GM18505 (cell line): ENCODE results near the gene MTMR3.

Source experiments
- ATAC-seq: cut with Tn5 transposase; IDR thresholded peaks from one replicate; pipeline ENCODE4 v1.9.1; 2021; ENCODE audit not compliant: unreplicated experiment
- POLR2A ChIP-seq: IDR thresholded peaks from 4 replicates; pipeline ENCODE4 v1.6.1; 2011; ENCODE audit warnings: borderline replicate concordance; ENCODE audit not compliant: insufficient read depth, insufficient read length; ENCODE audit errors: extremely low read depth

Gene MTMR3

GRCh38 chr22:29885610-29886009 lies 2.6 kb downstream of the MTMR3 start:
- no peak for ATAC-seq
- TF ChIP-seq POLR2A = no peak

DNA sequence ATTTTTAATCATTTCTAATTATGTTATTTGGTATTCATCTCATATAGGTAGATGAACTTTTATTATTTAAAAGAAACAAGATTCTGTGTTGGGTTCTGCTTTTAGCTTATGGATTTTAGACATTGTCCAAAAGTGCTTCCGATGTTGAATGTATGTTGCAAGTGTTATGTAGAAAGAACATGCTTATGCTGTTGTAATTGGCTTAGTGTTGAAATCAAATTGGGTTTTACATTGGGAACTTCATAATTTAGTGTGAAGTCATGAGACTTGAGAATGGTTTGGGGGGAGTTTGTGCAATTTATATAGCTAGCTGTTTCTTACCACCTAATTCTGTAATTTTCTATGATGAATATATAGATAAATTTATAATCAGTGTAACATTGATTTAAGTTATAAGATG lies 3.6 kb downstream of the MTMR3 start:
- no peak for ATAC-seq
- no peak for TF ChIP-seq POLR2A

DNA sequence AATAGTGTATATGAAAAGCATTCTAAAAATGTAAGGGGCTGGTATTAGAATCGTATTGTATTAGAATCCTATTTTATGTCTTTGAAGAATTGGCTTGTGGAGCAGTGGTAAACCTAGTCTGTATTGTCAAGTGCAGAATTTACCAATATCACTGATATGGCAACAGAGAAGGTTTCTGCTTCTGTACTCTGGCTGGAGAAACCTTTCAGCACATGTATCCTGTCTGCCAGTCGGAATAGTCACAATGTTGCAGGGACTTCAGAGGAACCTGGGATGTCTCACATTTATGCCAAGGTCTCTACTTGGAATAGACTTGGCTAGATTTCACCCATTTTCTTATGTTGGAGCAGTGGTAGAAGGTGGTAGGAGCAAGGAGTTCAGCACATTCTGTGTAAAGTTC lies 4.4 kb downstream of the MTMR3 start:
- no peak for ATAC-seq
- TF ChIP-seq POLR2A = no peak

DNA sequence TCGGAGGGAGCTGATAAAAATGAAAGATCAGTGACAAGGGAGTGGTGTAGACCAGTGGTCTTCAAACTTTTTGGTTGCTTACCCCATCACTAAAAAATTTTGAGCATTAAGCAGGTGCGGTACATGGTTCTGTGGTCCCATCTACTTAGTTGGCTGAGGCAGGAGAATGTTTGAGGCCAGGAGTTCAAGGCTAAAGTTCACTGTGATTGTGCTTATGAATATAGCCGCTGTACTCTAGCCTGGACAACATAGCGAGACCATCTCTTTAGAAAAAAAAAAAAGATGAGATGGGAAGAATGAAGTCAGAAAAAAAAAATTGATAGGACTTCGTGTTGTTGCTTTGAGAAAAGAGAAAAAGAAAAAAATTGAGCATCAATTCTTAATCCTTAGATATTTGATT lies 7.8 kb downstream of the MTMR3 start:
- no peak for TF ChIP-seq POLR2A
- ATAC-seq = no peak

- ATAC-seq = no peak
- TF ChIP-seq POLR2A = no peak
Observed at GRCh38 chr22:29892315-29893156, 9.6 kb downstream of the MTMR3 start.

DNA sequence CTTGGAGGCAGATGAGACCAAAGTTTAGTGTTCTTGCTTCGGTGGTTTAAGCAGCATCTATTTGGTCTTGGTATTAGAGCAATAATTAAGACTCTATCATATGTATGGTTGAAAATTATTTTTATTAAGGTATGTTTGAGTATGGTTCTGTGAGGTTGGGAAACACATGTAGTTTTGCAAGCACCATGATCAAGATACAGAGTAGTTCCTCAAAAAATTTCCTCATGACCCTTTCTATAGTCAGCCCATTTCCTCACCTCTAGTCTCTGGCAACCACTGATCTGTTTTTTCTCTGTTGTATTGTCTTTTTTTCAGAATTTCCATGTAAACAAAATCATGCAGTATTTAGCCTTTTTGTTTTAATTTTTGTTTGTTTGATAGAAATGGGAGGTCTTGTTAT lies 18.4 kb downstream of the MTMR3 start:
- TF ChIP-seq POLR2A = no peak
- no peak for ATAC-seq

DNA sequence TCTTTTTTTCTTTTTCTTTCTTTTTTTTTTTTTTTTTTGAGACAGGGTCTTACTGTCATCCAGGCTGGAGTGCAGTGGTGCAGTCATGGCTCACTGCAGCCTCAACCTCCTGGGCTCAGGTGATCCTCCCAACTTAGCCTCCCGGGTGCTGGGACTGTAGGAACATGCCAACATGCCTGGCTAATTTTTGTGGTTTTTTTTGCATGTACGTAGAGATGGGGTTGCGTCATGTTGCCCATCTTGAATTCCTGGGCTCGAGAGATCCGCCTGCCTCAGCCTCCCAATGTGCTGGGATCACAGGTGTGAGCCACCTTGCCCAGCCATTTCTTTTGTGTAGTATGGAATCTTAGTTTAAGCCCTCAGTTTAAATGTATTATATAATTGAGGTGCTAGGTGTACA lies 20.4 kb downstream of the MTMR3 start:
- ATAC-seq = no peak
- TF ChIP-seq POLR2A = no peak

DNA sequence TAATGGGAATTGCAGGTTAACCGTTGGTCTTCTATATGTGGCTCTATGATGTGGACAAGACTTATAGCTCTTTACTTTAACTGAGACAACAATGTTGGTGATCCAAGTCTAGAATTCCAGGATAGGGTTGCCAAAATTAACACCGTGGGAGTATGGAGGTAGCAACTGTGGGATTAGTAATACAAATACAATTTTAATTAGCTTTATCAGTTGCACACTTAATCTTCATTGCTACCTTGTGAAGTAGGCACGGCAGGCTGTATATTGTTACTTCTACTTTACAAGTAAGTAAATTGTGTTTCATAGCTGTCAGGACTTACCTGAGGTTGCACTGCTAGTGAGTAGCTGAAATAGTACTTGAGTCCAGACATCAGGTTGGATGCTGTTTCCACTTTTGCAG lies 21.0 kb downstream of the MTMR3 start:
- TF ChIP-seq POLR2A = no peak
- ATAC-seq = no peak

DNA sequence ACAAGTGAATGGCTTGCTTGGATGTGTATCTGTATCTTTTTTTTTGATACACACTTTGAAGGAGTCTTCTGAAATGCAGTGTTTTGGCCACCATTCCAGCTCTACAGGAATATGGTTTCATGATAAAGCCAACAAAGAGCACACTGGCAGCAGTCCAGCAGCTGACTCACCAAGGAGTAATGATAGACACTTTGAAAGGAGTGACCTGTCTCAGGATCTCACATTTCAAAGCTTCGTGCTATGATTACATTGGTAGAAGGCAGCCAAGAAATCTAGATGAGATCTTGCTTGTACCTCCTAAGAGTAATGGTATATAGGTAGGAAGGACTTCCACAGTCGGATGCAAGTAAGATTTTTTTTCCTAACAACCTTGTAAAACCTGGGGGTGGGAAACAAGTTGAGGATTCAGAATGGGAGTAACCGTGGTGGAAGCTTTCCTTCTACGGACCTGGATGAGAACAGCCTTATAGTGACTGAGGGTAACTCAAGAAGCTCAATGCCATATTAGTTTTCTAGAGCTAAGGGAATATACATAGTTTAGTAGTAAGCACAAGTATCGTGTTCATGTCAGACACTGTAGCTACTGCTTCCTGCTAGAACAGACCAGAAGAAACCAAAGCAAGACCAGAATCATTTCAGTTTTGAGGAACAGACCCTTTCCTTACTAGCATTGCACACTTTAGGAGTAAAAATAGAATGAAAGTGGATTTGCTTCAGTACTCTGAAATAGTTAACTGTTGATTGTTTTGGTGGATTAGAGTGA lies 25.0 kb downstream of the MTMR3 start:
- TF ChIP-seq POLR2A = no peak
- no peak for ATAC-seq

DNA sequence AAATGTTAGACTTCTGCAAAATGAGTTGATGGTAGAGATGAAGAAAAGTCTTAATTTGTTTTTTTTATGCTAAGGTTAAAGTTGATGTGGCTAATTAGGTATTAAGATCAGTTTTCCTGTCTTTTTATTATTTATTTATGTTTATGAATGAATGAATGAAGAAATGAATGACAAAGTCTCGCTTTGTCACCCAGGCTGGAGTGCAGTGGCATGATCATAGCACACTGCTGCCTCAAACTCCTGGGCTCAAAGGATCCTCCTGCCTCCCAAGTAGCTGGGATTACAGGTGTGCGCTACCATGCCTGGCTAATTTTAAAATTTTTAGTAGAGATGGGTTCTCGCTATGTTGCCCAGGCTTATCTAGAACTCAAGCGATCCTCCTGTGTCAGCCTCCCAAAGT lies 29.2 kb downstream of the MTMR3 start:
- TF ChIP-seq POLR2A = no peak
- no peak for ATAC-seq

GRCh38 chr22:29912605-29913398 lies 29.8 kb downstream of the MTMR3 start:
- no peak for TF ChIP-seq POLR2A
- no peak for ATAC-seq

- no peak for ATAC-seq
- no peak for TF ChIP-seq POLR2A
Observed at GRCh38 chr22:29914165-29914564, 31.2 kb downstream of the MTMR3 start.

DNA sequence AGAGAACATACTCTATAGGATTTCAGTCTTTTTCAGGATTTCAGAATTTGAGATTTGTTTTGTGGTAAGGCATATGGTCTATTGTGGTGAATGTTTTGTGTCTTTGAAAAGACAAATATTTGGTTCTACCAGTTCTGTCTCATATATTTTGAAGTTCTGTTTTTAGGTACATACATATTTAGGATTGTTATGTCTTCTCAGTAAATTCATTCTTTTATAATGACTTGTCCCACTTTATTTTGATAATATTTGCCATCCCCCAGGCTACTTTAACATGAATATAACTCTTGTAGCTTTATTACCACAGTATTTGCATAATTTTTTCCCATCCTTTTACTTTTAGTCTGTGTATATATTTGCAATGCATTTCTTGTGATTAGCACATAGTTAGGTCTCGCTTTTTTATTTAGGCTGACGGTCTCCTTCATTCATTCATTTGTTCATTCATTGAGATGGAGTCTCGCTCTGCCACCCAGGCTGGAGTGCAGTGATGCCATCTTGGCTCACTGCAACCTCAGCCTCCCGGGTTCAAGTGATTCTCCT lies 32.1 kb downstream of the MTMR3 start:
- no peak for TF ChIP-seq POLR2A
- ATAC-seq = no peak
